ENCODE results near the gene KNDC1. TPM values are rescaled to one million over a fixed set of nuclear protein-coding genes. Genes with fewer than 3 reads are reported as not detected.

Gene KNDC1
- total RNA-seq, 2 experiments from 2014 or later = 0.36 to 0.40 TPM

DNA sequence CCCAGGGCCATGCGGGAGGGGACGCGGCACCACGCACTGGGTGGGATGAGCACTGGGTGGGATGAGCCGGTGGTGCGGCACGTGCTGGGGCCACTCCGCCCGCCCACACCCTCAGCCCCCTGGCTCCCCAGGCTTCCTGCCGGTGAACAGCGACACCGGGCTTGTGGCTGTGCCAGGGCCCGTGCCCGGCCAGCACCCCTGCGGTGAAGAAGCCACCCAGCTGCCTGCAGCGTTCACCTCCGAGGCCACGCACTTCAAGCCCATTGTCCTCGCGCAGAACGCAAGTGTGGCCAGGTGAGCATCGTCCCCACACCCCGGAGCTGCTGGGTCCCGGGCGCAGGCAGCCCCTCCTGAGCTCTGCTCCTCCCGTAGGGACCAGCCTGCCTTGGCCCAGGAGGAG, 38.2 kb downstream of the KNDC1 start:
- H3K9me3 Mint-ChIP-seq = no peaks in the 10 kb centered on the region
- POLR2A ChIA-PET = no interaction called here
- H3K27ac Mint-ChIP-seq = no peak overlapping the region
- H3K27me3 Mint-ChIP-seq = peaks cover 12% of the 10 kb centered on the region
- no peaks in the 10 kb centered on the region for H3K4me1 Mint-ChIP-seq
- H3K36me3 Mint-ChIP-seq = no peaks in the 10 kb centered on the region
- no peak for ATAC-seq (ENCODE audit: low read depth)
- no peak for DNase-seq
- no peak overlapping the region for H3K4me3 Mint-ChIP-seq

- DNase-seq = no peak
- Mint-ChIP-seq H3K36me3 (no peaks in the 10 kb centered on the region), H3K4me3 (no peak overlapping the region), H3K4me1 (no peaks in the 10 kb centered on the region), H3K27ac (no peak overlapping the region), H3K27me3 (peaks cover 6% of the 10 kb centered on the region), H3K9me3 (no peaks in the 10 kb centered on the region)
- POLR2A ChIA-PET = no interaction called here
- no peak for ATAC-seq (ENCODE audit: low read depth)
Observed at GRCh38 chr10:133198621-133199487, 38.8 kb downstream of the KNDC1 start.

DNA sequence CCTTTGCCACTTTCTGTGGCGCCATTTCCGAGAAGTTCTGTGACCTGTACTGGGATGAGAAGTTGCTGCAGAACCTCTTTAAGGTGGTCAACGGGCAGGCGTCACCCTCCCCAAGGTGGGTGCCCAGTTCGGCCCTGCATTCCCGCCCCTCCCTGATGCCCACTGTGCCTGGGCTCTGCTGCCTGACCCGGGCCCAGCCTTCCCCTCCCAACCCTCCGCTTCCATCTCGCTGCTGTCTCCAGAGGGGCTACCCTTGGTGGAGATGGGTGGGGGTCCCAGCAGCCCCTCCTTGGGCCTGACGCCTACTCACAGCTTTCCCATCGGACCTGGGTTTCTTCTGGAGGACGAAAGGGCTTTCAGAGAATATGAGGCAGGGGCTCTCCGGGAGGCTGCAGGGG, 39.5 kb downstream of the KNDC1 start:
- no peaks in the 10 kb centered on the region for H3K36me3 Mint-ChIP-seq
- peaks cover 1% of the 10 kb centered on the region for H3K27me3 Mint-ChIP-seq
- H3K4me1 Mint-ChIP-seq = no peaks in the 10 kb centered on the region
- no peak overlapping the region for H3K27ac Mint-ChIP-seq
- no peak for ATAC-seq (ENCODE audit: low read depth)
- H3K4me3 Mint-ChIP-seq = no peak overlapping the region
- no peaks in the 10 kb centered on the region for H3K9me3 Mint-ChIP-seq
- no peak for DNase-seq
- POLR2A ChIA-PET = no interaction called here

DNA sequence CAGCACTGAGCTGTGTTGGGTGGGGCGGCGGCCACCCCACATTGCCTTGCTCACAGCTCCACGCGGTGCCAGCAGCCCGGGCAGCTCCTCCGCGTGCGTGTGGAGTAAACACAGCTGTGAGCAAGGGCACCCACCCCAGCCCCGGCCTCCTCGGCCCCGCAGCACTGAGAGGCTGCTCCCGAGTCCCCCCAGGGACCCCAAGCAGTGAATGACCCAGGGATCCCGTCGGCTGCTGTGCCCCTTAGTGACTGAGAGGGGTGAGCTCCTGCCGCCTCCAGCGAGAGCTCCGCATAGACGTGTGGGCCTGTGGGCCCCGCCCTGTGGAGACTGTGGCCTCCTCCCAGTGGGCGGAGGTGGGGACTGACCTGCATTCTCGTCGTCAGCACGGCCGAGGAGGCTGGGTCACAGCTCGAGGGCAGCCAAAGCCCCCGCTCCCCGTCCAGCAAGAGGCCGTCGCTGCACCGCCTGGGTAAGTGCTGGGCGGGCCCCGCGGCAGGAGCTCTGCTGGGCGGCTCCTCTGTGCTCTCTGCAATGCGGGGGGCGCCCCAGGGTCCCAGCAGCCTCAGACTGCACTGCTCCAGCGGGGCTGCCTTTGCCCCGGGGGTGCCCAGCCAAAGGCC, 40.1 kb downstream of the KNDC1 start:
- POLR2A ChIA-PET = no interaction called here
- Mint-ChIP-seq H3K36me3 (no peaks in the 10 kb centered on the region), H3K4me3 (no peak overlapping the region), H3K27ac (no peak overlapping the region), H3K27me3 (no peaks in the 10 kb centered on the region), H3K4me1 (no peaks in the 10 kb centered on the region), H3K9me3 (no peaks in the 10 kb centered on the region)
- ATAC-seq (ENCODE audit: low read depth) (no peak), DNase-seq (no peak)

GRCh38 chr10:133200621-133201031, 40.6 kb downstream of the KNDC1 start:
- ATAC-seq (ENCODE audit: low read depth) (no peak), DNase-seq (no peak)
- no peaks in the 10 kb centered on the region for H3K27me3 Mint-ChIP-seq
- H3K27ac Mint-ChIP-seq = no peak overlapping the region
- no peaks in the 10 kb centered on the region for H3K36me3 Mint-ChIP-seq
- H3K4me3 Mint-ChIP-seq = no peak overlapping the region
- POLR2A ChIA-PET = no interaction called here
- H3K9me3 Mint-ChIP-seq = no peaks in the 10 kb centered on the region
- no peaks in the 10 kb centered on the region for H3K4me1 Mint-ChIP-seq

DNA sequence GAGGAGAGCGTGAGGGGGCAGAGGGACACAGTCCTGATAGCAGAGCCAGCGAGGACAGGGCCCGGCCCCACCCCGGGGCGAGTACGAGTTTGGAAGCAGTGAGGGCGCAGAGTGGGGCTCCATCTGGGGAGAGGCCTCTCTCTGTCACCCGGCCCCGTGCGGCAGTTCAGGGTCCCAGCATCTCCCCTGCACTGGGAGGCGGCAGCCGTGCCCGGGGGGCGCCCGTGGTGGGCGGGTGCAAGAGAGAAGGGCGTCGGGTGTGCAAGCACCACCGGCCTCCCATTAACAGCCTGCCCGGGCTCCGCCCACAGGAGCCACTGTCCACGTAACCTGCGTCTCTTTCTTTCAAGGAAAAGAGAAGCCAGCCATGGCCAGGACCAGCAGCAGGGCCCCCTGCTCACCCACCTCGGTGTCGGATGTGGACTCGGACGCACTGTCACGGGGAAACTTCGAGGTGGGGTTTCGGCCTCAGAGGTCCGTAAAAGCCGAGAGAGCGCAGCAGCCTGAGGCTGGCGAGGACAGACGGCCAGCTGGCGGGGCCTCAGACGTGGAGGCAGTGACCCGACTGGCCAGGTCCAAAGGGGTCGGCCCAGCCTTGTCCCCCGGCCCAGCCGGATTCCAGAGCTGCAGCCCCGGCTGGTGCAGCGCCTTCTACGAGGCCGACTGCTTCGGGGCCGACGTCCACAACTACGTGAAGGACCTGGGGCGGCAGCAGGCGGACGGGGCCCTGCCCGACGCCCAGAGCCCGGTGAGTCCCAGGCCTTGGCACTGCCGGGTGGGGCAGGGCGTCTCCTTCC, 41.3 kb downstream of the KNDC1 start:
- no peaks in the 10 kb centered on the region for H3K4me1 Mint-ChIP-seq
- DNase-seq = no peak
- ATAC-seq (ENCODE audit: low read depth) = no peak

DNA sequence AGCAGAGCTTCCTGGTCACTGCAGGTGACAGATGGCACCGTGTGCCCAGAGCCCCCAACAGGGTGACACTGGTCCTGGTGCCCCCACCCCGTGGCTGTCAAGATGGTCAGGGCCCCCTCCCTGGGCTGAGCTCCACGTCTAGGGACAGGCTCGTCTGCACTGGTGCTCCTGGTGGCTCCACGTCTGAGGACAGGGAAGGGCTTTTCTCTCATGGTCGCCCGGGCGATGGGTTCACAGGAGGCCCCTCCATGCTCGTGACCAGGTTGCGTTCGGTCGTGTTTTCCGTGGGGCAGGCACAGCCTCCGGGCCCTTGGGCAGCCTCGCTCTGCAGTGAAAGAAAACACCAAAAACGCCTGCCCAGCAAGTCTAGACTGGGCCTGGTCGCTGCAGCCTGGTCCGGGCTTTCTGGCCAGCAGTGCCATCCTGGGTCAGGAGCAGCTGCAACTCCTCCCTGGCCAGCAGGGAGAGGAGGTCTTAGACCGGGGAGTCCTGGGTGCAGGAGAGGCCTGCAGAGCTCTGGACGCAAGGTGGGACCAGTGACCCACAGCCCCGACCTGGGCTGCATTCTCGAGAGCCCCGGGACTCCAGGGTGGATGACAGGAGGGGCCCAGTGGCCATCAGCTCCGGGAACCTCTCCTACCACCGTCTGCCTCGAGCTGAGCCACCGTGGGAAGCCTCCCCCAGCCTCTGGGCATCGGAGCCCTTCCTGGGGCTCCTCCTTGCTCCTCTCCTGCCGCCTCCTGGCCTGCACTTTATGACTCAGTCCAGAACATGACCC, 42.1 kb downstream of the KNDC1 start:
- Mint-ChIP-seq H3K4me3 (no peak overlapping the region), H3K9me3 (no peaks in the 10 kb centered on the region), H3K27me3 (no peaks in the 10 kb centered on the region), H3K27ac (no peak overlapping the region), H3K36me3 (no peaks in the 10 kb centered on the region), H3K4me1 (no peaks in the 10 kb centered on the region)
- DNase-seq (no peak), ATAC-seq (ENCODE audit: low read depth) (no peak)
- POLR2A ChIA-PET = no interaction called here

More for the DNA sequence above, 41.3 kb downstream of the KNDC1 start:
- POLR2A ChIA-PET = no interaction called here
- H3K4me3 Mint-ChIP-seq = no peak overlapping the region
- no peaks in the 10 kb centered on the region for H3K36me3 Mint-ChIP-seq
- no peaks in the 10 kb centered on the region for H3K27me3 Mint-ChIP-seq
- no peaks in the 10 kb centered on the region for H3K9me3 Mint-ChIP-seq
- no peak overlapping the region for H3K27ac Mint-ChIP-seq

DNA sequence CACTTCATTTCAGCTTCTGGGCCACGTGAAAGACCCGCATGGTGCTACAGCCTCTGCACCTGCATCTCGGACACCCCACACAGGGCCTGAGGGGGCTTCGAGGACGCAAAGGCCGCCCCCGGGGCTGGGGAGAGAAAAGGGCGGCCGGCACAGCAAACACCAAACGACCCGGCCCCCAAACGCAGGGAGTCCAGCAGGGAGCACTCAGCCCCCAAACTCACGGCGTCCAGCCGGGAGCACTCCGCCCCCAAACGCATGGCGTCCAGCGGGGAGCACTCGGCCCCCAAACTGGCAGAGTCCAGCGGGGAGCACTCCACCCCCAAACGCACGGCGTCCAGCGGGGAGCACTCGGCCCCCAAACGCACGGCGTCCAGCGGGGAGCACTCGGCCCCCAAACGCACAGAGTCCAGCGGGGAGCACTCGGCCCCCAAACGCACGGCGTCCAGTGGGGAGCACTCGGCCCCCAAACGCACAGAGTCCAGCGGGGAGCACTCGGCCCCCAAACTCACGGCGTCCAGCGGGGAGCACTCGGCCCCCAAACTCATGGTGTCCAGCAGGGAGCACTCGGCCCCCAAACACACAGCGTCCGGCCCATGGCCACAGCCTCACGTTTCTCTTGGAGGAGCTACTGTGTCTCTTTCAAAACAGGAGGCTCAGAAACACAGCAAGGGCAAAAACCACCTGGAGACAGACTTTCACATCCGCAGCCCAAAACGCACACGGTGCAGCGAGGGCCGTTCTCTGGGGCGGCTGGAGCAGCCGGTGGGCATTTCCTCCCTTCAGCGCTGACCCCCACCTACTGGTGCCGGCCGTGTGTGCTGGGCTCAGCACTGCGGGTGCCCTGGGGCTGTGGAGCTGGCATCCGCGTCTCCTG, 43.0 kb downstream of the KNDC1 start:
- ATAC-seq (ENCODE audit: low read depth) (no peak), DNase-seq (no peak)
- no peak overlapping the region for H3K4me3 Mint-ChIP-seq
- no peaks in the 10 kb centered on the region for H3K4me1 Mint-ChIP-seq
- H3K36me3 Mint-ChIP-seq = no peaks in the 10 kb centered on the region
- no peak overlapping the region for H3K27ac Mint-ChIP-seq
- H3K27me3 Mint-ChIP-seq = no peaks in the 10 kb centered on the region
- POLR2A ChIA-PET = no interaction called here
- H3K9me3 Mint-ChIP-seq = no peaks in the 10 kb centered on the region

DNA sequence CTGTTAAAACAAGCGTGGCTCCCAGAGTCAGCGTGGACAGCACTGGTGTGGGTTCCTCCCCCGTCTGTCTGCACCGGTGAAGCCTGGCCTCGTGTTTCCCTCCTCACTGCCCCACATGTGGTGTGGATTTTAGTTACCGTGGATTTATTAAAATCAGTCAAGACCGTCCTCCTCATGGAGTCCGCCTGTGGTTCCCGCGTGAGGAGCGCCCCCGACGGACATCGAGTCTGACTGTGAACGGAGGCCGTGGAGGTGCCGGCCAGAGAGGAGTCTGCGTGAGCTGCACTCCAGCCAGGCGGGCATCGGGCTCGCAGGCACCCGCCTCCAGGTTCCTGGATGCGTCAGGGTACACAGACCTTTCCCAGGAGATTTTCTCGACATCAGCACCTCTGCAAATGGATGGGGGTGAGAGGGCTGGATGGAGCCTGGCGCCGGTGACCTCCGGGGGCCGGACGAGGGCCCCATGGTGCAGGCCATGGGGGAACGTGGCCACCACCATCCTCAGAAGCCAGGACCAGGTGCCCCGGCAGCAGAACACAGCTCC, 43.7 kb downstream of the KNDC1 start:
- no peak for ATAC-seq (ENCODE audit: low read depth)
- H3K27ac Mint-ChIP-seq = no peak overlapping the region
- no peaks in the 10 kb centered on the region for H3K36me3 Mint-ChIP-seq
- H3K4me1 Mint-ChIP-seq = no peaks in the 10 kb centered on the region
- POLR2A ChIA-PET = no interaction called here
- no peak overlapping the region for H3K4me3 Mint-ChIP-seq
- no peaks in the 10 kb centered on the region for H3K27me3 Mint-ChIP-seq
- no peak for DNase-seq
- no peaks in the 10 kb centered on the region for H3K9me3 Mint-ChIP-seq

- no peak for ATAC-seq (ENCODE audit: low read depth)
- POLR2A ChIA-PET = no interaction called here
- H3K4me1 Mint-ChIP-seq = no peaks in the 10 kb centered on the region
Observed at GRCh38 chr10:133204226-133205015, 44.4 kb downstream of the KNDC1 start.

GRCh38 chr10:133205146-133205545, 45.1 kb downstream of the KNDC1 start:
- Mint-ChIP-seq H3K4me1 (no peaks in the 10 kb centered on the region), H3K27me3 (no peaks in the 10 kb centered on the region), H3K9me3 (no peaks in the 10 kb centered on the region), H3K27ac (no peak overlapping the region), H3K36me3 (no peaks in the 10 kb centered on the region), H3K4me3 (no peak overlapping the region)
- no peak for DNase-seq
- ATAC-seq (ENCODE audit: low read depth) = no peak
- POLR2A ChIA-PET = no interaction called here

More at GRCh38 chr10:133204226-133205015, 44.4 kb downstream of the KNDC1 start:
- no peaks in the 10 kb centered on the region for H3K36me3 Mint-ChIP-seq
- no peaks in the 10 kb centered on the region for H3K9me3 Mint-ChIP-seq
- H3K27ac Mint-ChIP-seq = no peak overlapping the region
- H3K4me3 Mint-ChIP-seq = no peak overlapping the region
- no peak for DNase-seq
- no peaks in the 10 kb centered on the region for H3K27me3 Mint-ChIP-seq
